Prostate gland (tissue), 2 donors: ENCODE measurements around the gene SIGLEC11.
"Not testable (repeated sequence)": the region's sequence is repeated elsewhere in the genome, so short reads cannot be mapped to it uniquely, and the experiment has no call there.

Experiments used
- CTCF ChIP-seq, 4 experiments: fragments of 200-600 bp in 2 of 4; fragments of 450-650 bp in 2 of 4; sonication (generic) in 2 of 4; IDR thresholded peaks; 1 replicate in 3 of 4; 2 replicates in 1 of 4; pipeline ENCODE4 v1.5.1; 2016 to 2019; ENCODE audit warnings: antibody characterized with exemption in 4 of 4, mild to moderate bottlenecking in 2 of 4, moderate library complexity in 2 of 4
- POLR2A ChIP-seq: fragments of 450-650 bp; IDR thresholded peaks from one replicate; pipeline ENCODE4 v1.6.1; 2016; ENCODE audit warnings: antibody characterized with exemption, mild to moderate bottlenecking
- POLR2AphosphoS5 ChIP-seq: sonication (generic); formaldehyde crosslinking; IDR thresholded peaks from one replicate; pipeline ENCODE4 v1.6.1; 2017; ENCODE audit warnings: antibody characterized with exemption

DNA sequence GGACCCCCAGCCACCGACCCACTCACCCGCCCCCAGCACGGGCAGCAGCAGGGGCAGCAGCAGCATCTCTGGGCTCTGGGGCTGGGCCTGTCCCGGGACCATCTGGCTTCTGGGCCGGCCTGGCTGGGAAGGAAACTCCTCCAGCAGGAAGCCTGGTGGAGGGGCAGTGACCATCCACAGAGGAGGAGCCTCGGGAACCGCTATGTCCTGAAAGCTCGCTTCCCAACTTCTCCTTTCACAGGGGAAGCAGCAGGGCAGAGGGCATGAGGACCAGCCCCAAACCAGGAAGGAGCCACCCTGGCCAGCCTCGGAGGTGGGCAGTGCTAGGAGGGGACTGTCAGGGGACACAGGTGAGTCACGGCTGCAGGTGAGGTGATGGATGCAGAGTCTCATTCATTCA is at the start of gene SIGLEC11:
- TF ChIP-seq CTCF (IDR thresholded peaks at IDR 0.05); POLR2A; POLR2AphosphoS5: not testable (repeated sequence)
